ENCODE data around the gene RFX3.

RFX3 gene

GRCh38 chr9:3391414-3391813 is 134.4 kb downstream of the RFX3 start:
- no peak overlapping the region for H3K4me3 ChIP-seq (ENCODE audit: control insufficient read depth, low read depth, low read length)
- no peak for TF ChIP-seq CTCF (IDR thresholded peaks at IDR 0.05; ENCODE audit: control insufficient read depth, insufficient read depth, low read depth, low read length, missing control alignments)
- no peak for DNase-seq (ENCODE audit: low read depth)

GRCh38 chr9:3386753-3387152 is 139.0 kb downstream of the RFX3 start:
- no peak for TF ChIP-seq CTCF (IDR thresholded peaks at IDR 0.05; ENCODE audit: control insufficient read depth, insufficient read depth, low read depth, low read length, missing control alignments)
- DNase-seq (ENCODE audit: low read depth) = no peak
- no peak overlapping the region for H3K4me3 ChIP-seq (ENCODE audit: control insufficient read depth, low read depth, low read length)

- H3K4me3 ChIP-seq (ENCODE audit: control insufficient read depth, low read depth, low read length) = no peak overlapping the region
- TF ChIP-seq CTCF (IDR thresholded peaks at IDR 0.05; ENCODE audit: control insufficient read depth, insufficient read depth, low read depth, low read length, missing control alignments) = no peak
- DNase-seq (ENCODE audit: low read depth) = no peak
These were observed 139.9 kb downstream of the RFX3 start for GRCh38 chr9:3385871-3386270.

GRCh38 chr9:3371842-3372241 is 154.0 kb downstream of the RFX3 start:
- H3K4me3 ChIP-seq (ENCODE audit: control insufficient read depth, low read depth, low read length) = no peak overlapping the region
- TF ChIP-seq CTCF (IDR thresholded peaks at IDR 0.05; ENCODE audit: control insufficient read depth, insufficient read depth, low read depth, low read length, missing control alignments) = no peak

GRCh38 chr9:3370715-3371114 is 155.1 kb downstream of the RFX3 start:
- TF ChIP-seq CTCF (IDR thresholded peaks at IDR 0.05; ENCODE audit: control insufficient read depth, insufficient read depth, low read depth, low read length, missing control alignments) = no peak
- DNase-seq (ENCODE audit: low read depth) = no peak
- no peak overlapping the region for H3K4me3 ChIP-seq (ENCODE audit: control insufficient read depth, low read depth, low read length)

More at GRCh38 chr9:3371842-3372241, 154.0 kb downstream of the RFX3 start:
- no peak for DNase-seq (ENCODE audit: low read depth)

GRCh38 chr9:3367185-3367584 is 158.6 kb downstream of the RFX3 start:
- H3K4me3 ChIP-seq (ENCODE audit: control insufficient read depth, low read depth, low read length) = no peak overlapping the region
- no peak for TF ChIP-seq CTCF (IDR thresholded peaks at IDR 0.05; ENCODE audit: control insufficient read depth, insufficient read depth, low read depth, low read length, missing control alignments)
- no peak for DNase-seq (ENCODE audit: low read depth)
